NCI-H1417 (cell line): ENCODE results near the gene RANBP3L.

Experiments
- DNase-seq, 3 experiments: peaks; one replicate each; lab custom pipeline; 2025; lab: John Stamatoyannopoulos, UW

Gene RANBP3L

GRCh38 chr5:36243653-36244052, 58.0 kb downstream of the RANBP3L start:
- DNase-seq: no peak

GRCh38 chr5:36242534-36243485, 58.9 kb downstream of the RANBP3L start:
- DNase-seq: peak in 1 of 3 experiments; percentile 76

GRCh38 chr5:36241631-36242533, 59.8 kb downstream of the RANBP3L start, which contains the start of gene NADK2:
Gene NADK2, minus strand, starts transcription at chr5:36241925. Its CDS starts 127 bp downstream, at chr5:36241798.
- DNase-seq: peak; percentile 94 to 99 (median 98)

- peak; percentile 28 to 83 (median 78) for DNase-seq
These were observed 60.7 kb downstream of the RANBP3L start for GRCh38 chr5:36240779-36241630.

GRCh38 chr5:36239370-36240293, 62.1 kb downstream of the RANBP3L start:
- DNase-seq: peak in 1 of 3 experiments; percentile 39

- DNase-seq: no peak
These were observed 63.0 kb downstream of the RANBP3L start for GRCh38 chr5:36238502-36239295.

- DNase-seq: no peak
These were observed 64.0 kb downstream of the RANBP3L start for GRCh38 chr5:36237751-36238150.

- DNase-seq: no peak
These were observed 64.9 kb downstream of the RANBP3L start for GRCh38 chr5:36236801-36237200.

GRCh38 chr5:36232533-36232932, 69.2 kb downstream of the RANBP3L start:
- no peak for DNase-seq

- DNase-seq: no peak
These were observed 71.4 kb downstream of the RANBP3L start for GRCh38 chr5:36230151-36230790.

GRCh38 chr5:36228505-36228904, 73.2 kb downstream of the RANBP3L start:
- no peak for DNase-seq

- DNase-seq: no peak
These were observed 74.7 kb downstream of the RANBP3L start for GRCh38 chr5:36227046-36227445.

- DNase-seq: no peak
These were observed 79.1 kb downstream of the RANBP3L start for GRCh38 chr5:36222620-36223019.

GRCh38 chr5:36217988-36218387, 83.7 kb downstream of the RANBP3L start:
- DNase-seq: no peak

- DNase-seq: no peak
These were observed 84.1 kb downstream of the RANBP3L start for GRCh38 chr5:36217567-36217966.

GRCh38 chr5:36215910-36216309, 85.8 kb downstream of the RANBP3L start:
- no peak for DNase-seq

GRCh38 chr5:36214436-36214835, 87.3 kb downstream of the RANBP3L start:
- DNase-seq: peak in 1 of 3 experiments; percentile 8

- DNase-seq: no peak
These were observed 92.0 kb downstream of the RANBP3L start for GRCh38 chr5:36209664-36210063.

GRCh38 chr5:36208786-36209185, 92.9 kb downstream of the RANBP3L start:
- DNase-seq: no peak
